Pericardium fibroblast (primary cell): ENCODE data around the gene GRB2. TPM values are rescaled to one million over a fixed set of nuclear protein-coding genes. Genes with fewer than 3 reads are reported as not detected.

Experiments used
- total RNA-seq: library from RNA; depleted of rRNA; stranded (reverse); fragments of >200 nt; gene quantifications from 2 replicates; pipeline ENCODE4 v1.2.3, GENCODE V29; 2015

GRB2 gene
- 44.3 and 71.6 TPM in 2 replicates for total RNA-seq

DNA sequence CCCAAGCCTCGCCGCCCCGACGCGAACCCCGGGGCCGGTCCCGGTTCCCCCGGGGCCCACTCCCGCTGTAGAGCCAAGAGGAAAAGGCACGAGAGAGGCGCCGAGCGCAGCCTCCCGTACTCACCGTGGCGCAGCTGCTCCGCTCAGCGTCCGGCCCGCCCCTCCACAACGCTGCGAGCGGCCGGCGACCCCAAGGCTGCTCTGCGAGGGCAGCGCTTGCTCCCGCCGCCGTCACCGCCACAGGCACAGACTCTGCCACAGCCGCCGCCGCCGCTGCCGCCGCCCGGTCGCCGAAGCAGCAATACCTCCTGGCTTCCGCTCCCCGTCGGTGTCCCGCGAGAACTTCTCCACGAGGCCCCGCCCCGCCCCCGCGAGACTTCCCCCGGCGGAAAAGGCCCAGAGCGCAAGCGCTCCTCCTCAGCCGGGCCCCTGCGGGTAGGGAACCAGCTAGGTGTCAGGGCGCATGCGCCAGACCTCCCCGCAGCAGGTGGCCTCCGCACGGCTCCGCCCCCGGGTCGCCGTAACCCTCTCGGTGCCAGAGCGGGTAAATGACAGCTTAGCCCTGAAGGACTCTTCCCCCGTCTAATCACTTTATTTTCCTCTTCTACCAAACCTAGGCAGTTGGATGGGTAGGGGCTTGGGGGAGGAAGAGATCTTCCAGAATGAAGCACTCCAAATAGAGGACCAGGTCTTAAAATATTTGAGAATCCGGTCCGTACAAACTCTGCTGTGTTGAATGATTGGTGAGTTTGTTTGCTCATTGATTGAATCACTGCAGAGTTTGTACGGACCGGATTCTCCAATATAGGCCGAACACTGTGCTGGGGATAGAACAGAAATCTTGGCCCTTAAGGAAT is at the start of gene GRB2:
GRB2 (minus strand) TSS at position 314 of the 857 bp plus-strand sequence. CDS start 12,050 bp downstream, outside the sequence.

DNA sequence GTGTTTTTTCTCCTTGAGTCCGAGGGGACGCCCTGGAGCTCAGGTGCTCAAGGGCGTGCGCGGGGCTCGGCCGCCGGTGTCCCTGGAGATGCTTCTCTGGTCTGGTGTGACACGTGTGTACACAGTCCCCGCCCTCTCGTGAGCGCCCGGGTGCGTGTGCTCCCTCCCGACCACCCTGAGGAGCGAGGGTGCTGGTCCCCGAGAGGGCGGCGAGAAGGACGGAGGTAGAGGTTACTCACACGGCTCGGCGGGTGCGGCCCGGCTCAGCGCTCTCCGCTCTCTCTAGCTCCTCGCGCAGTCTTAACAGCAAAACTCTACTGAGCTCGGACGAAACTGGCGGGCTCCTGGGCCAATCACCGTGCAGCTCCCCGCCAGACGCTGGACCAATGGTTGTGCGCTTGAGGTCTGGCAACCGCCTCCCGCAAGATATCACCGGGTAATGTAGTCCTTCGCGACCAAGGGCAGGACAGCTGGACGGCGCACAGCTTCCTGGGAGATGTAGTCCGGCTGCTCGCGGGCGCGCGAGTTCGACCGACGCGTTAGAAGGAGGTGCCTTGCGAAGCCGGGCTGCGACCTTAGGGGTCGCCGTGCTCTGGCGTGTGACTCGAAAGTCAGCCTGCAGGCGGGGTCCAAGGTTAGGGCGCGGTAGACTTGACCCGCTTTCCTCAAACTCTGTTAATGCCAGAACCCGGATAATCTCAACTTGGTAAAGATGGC is 116.2 kb downstream of the GRB2 start, which contains the start of gene SLC25A19:
SLC25A19 (minus strand) TSS at position 319 of the 717 bp plus-strand sequence. CDS start 2,669 bp downstream, outside the sequence.

DNA sequence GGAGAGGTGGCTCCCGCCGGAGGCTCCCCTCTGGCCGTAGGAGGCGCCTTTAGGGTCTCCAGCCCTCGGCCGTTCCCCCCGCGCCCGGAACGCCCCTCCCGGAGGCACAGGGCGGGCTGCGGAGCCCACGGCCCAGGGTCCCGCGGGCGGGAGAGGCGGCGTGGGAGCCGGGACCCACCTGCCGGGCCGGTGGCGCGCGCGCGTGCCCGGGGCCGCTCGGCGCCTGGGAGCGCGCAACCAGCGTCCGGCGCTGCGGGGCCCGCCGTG is 134.6 kb downstream of the GRB2 start, which contains the start of gene MIF4GD:
MIF4GD (minus strand) TSS at position 266 of the 267 bp plus-strand sequence. CDS start 1,036 bp downstream, outside the sequence.

Other genes starting within 250 kb of the GRB2 start
- gene SUMO2, start 222.7 kb downstream of the GRB2 start, total RNA-seq, result 73.5 and 82.2 TPM in 2 replicates
- gene NUP85, start 200.0 kb downstream of the GRB2 start, total RNA-seq, result 29.6 and 30.1 TPM in 2 replicates
- gene GGA3, start 144.1 kb downstream of the GRB2 start, total RNA-seq, result 12.8 and 15.6 TPM in 2 replicates
- 22.6 and 52.7 TPM in 2 replicates for gene MRPS7, start 143.8 kb downstream of the GRB2 start, total RNA-seq
- gene MIF4GD, start 134.4 kb downstream of the GRB2 start, total RNA-seq, result 6.9 and 7.8 TPM in 2 replicates
- 5.0 and 6.4 TPM in 2 replicates for gene SLC25A19, start 116.2 kb downstream of the GRB2 start, total RNA-seq
- 41.0 and 41.5 TPM in 2 replicates for gene TMEM94, start 51.0 kb upstream of the GRB2 start, total RNA-seq
- 7.7 and 7.8 TPM in 2 replicates for gene CASKIN2, start 109.9 kb upstream of the GRB2 start, total RNA-seq
- gene TSEN54, start 110.8 kb upstream of the GRB2 start, total RNA-seq, result 21.1 and 28.2 TPM in 2 replicates
- 0.09 and 1.5 TPM in 2 replicates for gene LLGL2, start 120.0 kb upstream of the GRB2 start, total RNA-seq
- 3.2 and 4.8 TPM in 2 replicates for gene MYO15B, start 182.1 kb upstream of the GRB2 start, total RNA-seq
- not detected in 2 replicates for gene SMIM5, start 227.8 kb upstream of the GRB2 start, total RNA-seq